H9 (cell line): ENCODE results near the gene CFAP45. TPM values are rescaled to one million over a fixed set of nuclear protein-coding genes. Genes with fewer than 3 reads are reported as not detected.

Experiments
- DNase-seq: peaks from one replicate; pipeline ENCODE4 v3.0.0-alpha.2; 2017
- H2AFZ ChIP-seq: one replicate; pipeline ENCODE4 v1.6.1; 2013; ENCODE audit warnings: mild to moderate bottlenecking, low read length, control low read depth, moderate library complexity
- H2AK5ac ChIP-seq: 2 replicates; pipeline ENCODE4 v1.6.1; 2013; ENCODE audit warnings: low read length, control low read depth, mixed read lengths; ENCODE audit not compliant: insufficient read length
- H2BK120ac ChIP-seq: one replicate; pipeline ENCODE4 v1.6.1; 2013; ENCODE audit warnings: low read depth, mild to moderate bottlenecking, low read length, control low read depth, inconsistent platforms; ENCODE audit not compliant: poor library complexity, severe bottlenecking
- H2BK12ac ChIP-seq: 2 replicates; pipeline ENCODE4 v1.6.1; 2013; ENCODE audit warnings: low read length, control low read depth, mixed read lengths, low read depth; ENCODE audit not compliant: insufficient read length
- H2BK15ac ChIP-seq: 2 replicates; pipeline ENCODE4 v1.6.1; 2013; ENCODE audit warnings: low read depth, low read length, control low read depth
- H2BK20ac ChIP-seq: one replicate; pipeline ENCODE4 v1.6.1; 2013; ENCODE audit warnings: low read depth, mild to moderate bottlenecking, low read length, control low read depth, inconsistent platforms; ENCODE audit not compliant: poor library complexity, severe bottlenecking
- H2BK5ac ChIP-seq: 2 replicates; pipeline ENCODE4 v1.6.1; 2013; ENCODE audit warnings: low read length, control low read depth, mixed read lengths; ENCODE audit not compliant: insufficient read length
- H3K14ac ChIP-seq: 2 replicates; pipeline ENCODE4 v1.6.1; 2013; ENCODE audit warnings: low read length, control low read depth; ENCODE audit not compliant: insufficient read depth
- H3K18ac ChIP-seq: 2 replicates; pipeline ENCODE4 v1.6.1; 2013; ENCODE audit warnings: low read depth, mild to moderate bottlenecking, mixed read lengths, low read length, control low read depth; ENCODE audit not compliant: insufficient read length
- H3K23ac ChIP-seq: 2 replicates; pipeline ENCODE4 v1.6.1; 2013; ENCODE audit warnings: low read length, control low read depth, mixed read lengths, low read depth; ENCODE audit not compliant: insufficient read length
- H3K23me2 ChIP-seq: 2 replicates; pipeline ENCODE4 v1.6.1; 2013; ENCODE audit warnings: low read depth, mild to moderate bottlenecking, mixed read lengths, low read length, control low read depth; ENCODE audit not compliant: insufficient read length, poor library complexity, severe bottlenecking
- H3K27ac ChIP-seq: 2 replicates; pipeline ENCODE4 v1.5.1; 2013; ENCODE audit warnings: low read length, control low read depth, mixed read lengths, low read depth; ENCODE audit not compliant: insufficient read length
- H3K27me3 ChIP-seq: 2 replicates; pipeline ENCODE4 v1.6.1; 2013; ENCODE audit warnings: low read length, control low read depth, inconsistent platforms; ENCODE audit not compliant: insufficient read depth
- H3K4ac ChIP-seq: 2 replicates; pipeline ENCODE4 v1.6.1; 2013; ENCODE audit warnings: low read depth, mild to moderate bottlenecking, control low read depth, inconsistent platforms, low read length, moderate library complexity
- H3K4me1 ChIP-seq: 2 replicates; pipeline ENCODE4 v1.6.1; 2013; ENCODE audit warnings: low read length, control low read depth, inconsistent platforms; ENCODE audit not compliant: insufficient read depth
- H3K4me2 ChIP-seq: 2 replicates; pipeline ENCODE4 v1.6.1; 2013; ENCODE audit warnings: low read length, control low read depth, mixed read lengths; ENCODE audit not compliant: insufficient read length, insufficient read depth
- H3K56ac ChIP-seq: 2 replicates; pipeline ENCODE4 v1.6.1; 2013; ENCODE audit warnings: low read depth, mild to moderate bottlenecking, mixed read lengths, low read length, control low read depth; ENCODE audit not compliant: insufficient read length
- H3K79me1 ChIP-seq: 2 replicates; pipeline ENCODE4 v1.6.1; 2013; ENCODE audit warnings: low read depth, mild to moderate bottlenecking, moderate library complexity, low read length, control low read depth, inconsistent platforms; ENCODE audit not compliant: insufficient read depth, poor library complexity, severe bottlenecking
- H3K79me2 ChIP-seq: 2 replicates; pipeline ENCODE4 v1.6.1; 2013; ENCODE audit warnings: low read length, control low read depth, inconsistent platforms; ENCODE audit not compliant: insufficient read depth
- H3K9ac ChIP-seq: 2 replicates; pipeline ENCODE4 v1.6.1; 2013; ENCODE audit warnings: low read length, control low read depth, mixed read lengths; ENCODE audit not compliant: insufficient read length; ENCODE audit errors: extremely low read depth
- H3K9me3 ChIP-seq: one replicate; pipeline ENCODE4 v1.6.1; 2013; ENCODE audit warnings: low read depth, low read length, inconsistent platforms; ENCODE audit not compliant: control insufficient read depth
- H3T11ph ChIP-seq: one replicate; pipeline ENCODE4 v1.6.1; 2013; ENCODE audit warnings: mild to moderate bottlenecking, low read length, control low read depth, inconsistent platforms
- H4K20me1 ChIP-seq: one replicate; pipeline ENCODE4 v1.6.1; 2013; ENCODE audit not compliant: control insufficient read depth, insufficient read length, insufficient read depth
- H4K5ac ChIP-seq: 2 replicates; pipeline ENCODE4 v1.6.1; 2013; ENCODE audit warnings: low read depth, mild to moderate bottlenecking, mixed read lengths, low read length, control low read depth; ENCODE audit not compliant: insufficient read length
- H4K8ac ChIP-seq: replicated peaks from 2 replicates; pipeline ENCODE4 v1.6.1; 2013; ENCODE audit warnings: low read length, control low read depth, mixed read lengths, low read depth; ENCODE audit not compliant: insufficient read length
- H4K91ac ChIP-seq: 2 replicates; pipeline ENCODE4 v1.6.1; 2013; ENCODE audit warnings: low read depth, mild to moderate bottlenecking, moderate library complexity, mixed read lengths, low read length, control low read depth; ENCODE audit not compliant: insufficient read length
- H3K27ac Mint-ChIP-seq, 3 experiments: 2 replicates in 2 of 3; 3 replicates in 1 of 3; pipeline ENCODE4 v1.8.0; 2020 to 2021; ENCODE audit warnings: mixed read lengths in 3 of 3, mild to moderate bottlenecking in 1 of 3, moderate library complexity in 1 of 3
- H3K27me3 Mint-ChIP-seq: 2 replicates; pipeline ENCODE4 v1.8.0; 2021; ENCODE audit warnings: low read depth, mild to moderate bottlenecking, moderate library complexity, mixed read lengths
- H3K36me3 Mint-ChIP-seq, 3 experiments: 2 replicates in 2 of 3; 3 replicates in 1 of 3; pipeline ENCODE4 v1.8.0; 2020 to 2021; ENCODE audit warnings: low read depth in 3 of 3, mixed read lengths in 3 of 3; ENCODE audit not compliant: insufficient read depth in 1 of 3
- H3K4me1 Mint-ChIP-seq, 2 experiments: 2 replicates each; pipeline ENCODE4 v1.8.0; 2020; ENCODE audit warnings: mixed read lengths in 2 of 2
- H3K4me3 Mint-ChIP-seq, 2 experiments: 2 replicates in 1 of 2; 3 replicates in 1 of 2; pipeline ENCODE4 v1.8.0; 2020 to 2021; ENCODE audit warnings: mild to moderate bottlenecking in 2 of 2, mixed read lengths in 2 of 2, moderate library complexity in 1 of 2
- H3K9me3 Mint-ChIP-seq, 2 experiments: 2 replicates in 1 of 2; 3 replicates in 1 of 2; pipeline ENCODE4 v1.8.0; 2020; ENCODE audit warnings: mild to moderate bottlenecking in 2 of 2, mixed read lengths in 2 of 2, moderate library complexity in 1 of 2
- WGBS: extraction: QIAGEN DNeasy Blood & Tissue Kit; methylation state at CpG from one replicate; pipeline ENCODE4 v1.1.7; 2013; ENCODE audit warnings: missing lambda C conversion rate, low lambda C conversion rate, mixed read lengths; ENCODE audit not compliant: insufficient read length; ENCODE audit errors: extremely low coverage; 5-methylcytosine and 5-hydroxymethylcytosine counted together
- total RNA-seq: library from RNA; stranded (reverse); gene quantifications from 2 replicates; pipeline ENCODE4 v1.2.1, GENCODE V29; 2021
- TF ChIP-seq, protein P1 (sequence below): fragments of 200-600 bp; sonication (generic); conservative IDR thresholded peaks from 3 replicates; pipeline ENCODE4 v1.8.0; 2021; ENCODE audit warnings: antibody characterized with exemption, mild to moderate bottlenecking

CFAP45 gene
- total RNA-seq, 1 experiment from 2014 or later: 0.85 TPM

DNA sequence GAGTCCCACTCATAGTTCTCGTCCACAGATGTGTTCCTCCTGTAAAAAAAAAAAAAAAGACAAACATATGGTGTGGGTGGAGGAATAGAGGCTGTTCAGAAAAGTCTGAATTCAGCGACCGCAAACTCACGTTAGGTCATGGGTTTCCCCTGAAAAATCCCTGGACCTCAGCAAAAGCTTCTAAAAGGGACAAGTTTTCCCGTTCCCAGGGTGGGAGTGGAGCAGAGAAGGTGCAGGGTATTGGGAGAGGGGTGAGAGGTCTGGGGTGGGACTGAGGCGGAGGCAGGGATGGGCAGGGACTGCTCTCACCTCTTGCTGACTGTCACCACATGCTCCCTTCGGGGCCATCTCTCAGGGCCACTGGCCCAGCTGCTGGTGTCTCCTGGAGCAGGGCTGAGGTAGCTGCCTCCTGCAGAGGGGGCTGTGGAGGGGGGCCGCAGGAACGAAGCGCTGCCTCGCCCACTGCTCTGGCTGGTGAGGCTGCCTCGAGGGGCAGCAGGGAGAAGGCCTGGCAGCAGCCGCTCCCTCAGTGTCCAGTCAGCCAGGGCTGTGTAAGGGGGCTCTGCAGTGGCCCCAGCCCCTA lies 28.0 kb upstream of the CFAP45 start:
- Histone ChIP-seq H2BK5ac (no peak overlapping the region), H3K79me1 (no peaks in the 10 kb centered on the region), H3K4me1 (no peaks in the 10 kb centered on the region; the same call in 1 of the 2 replicates), H3K23ac (no peak overlapping the region), H2BK12ac (no peak overlapping the region), H3K27me3 (no peaks in the 10 kb centered on the region), H4K91ac (no peak overlapping the region), H3K27ac (no peak overlapping the region), H2AFZ (no peak overlapping the region), H2AK5ac (no peak overlapping the region), H4K20me1 (no peaks in the 10 kb centered on the region), H3K18ac (no peak overlapping the region), H3K4ac (no peak overlapping the region), H4K5ac (no peak overlapping the region), H3K56ac (no peak overlapping the region), H3K23me2 (peaks cover 17% of the 10 kb centered on the region), H3T11ph (no peak overlapping the region), H4K8ac (no peak overlapping the region), H2BK120ac (no peak overlapping the region), H3K79me2 (no peaks in the 10 kb centered on the region), H3K14ac (no peak overlapping the region), H3K9me3 (no peaks in the 10 kb centered on the region), H2BK15ac (no peak overlapping the region), H3K9ac (no peak overlapping the region), H2BK20ac (no peak overlapping the region), H3K4me2 (no peak overlapping the region)
- Mint-ChIP-seq H3K36me3 (peaks cover 14 to 26% (median 23%) of the 10 kb centered on the region in 3 experiments), H3K27me3 (peaks cover 12% of the 10 kb centered on the region), H3K4me1 (peaks cover 25 to 26% of the 10 kb centered on the region in 2 experiments), H3K9me3 (no peaks in the 10 kb centered on the region; a peak in 1 of 5 replicates), H3K27ac (no peak overlapping the region), H3K4me3 (no peak overlapping the region)
- TF ChIP-seq, protein P1, sequence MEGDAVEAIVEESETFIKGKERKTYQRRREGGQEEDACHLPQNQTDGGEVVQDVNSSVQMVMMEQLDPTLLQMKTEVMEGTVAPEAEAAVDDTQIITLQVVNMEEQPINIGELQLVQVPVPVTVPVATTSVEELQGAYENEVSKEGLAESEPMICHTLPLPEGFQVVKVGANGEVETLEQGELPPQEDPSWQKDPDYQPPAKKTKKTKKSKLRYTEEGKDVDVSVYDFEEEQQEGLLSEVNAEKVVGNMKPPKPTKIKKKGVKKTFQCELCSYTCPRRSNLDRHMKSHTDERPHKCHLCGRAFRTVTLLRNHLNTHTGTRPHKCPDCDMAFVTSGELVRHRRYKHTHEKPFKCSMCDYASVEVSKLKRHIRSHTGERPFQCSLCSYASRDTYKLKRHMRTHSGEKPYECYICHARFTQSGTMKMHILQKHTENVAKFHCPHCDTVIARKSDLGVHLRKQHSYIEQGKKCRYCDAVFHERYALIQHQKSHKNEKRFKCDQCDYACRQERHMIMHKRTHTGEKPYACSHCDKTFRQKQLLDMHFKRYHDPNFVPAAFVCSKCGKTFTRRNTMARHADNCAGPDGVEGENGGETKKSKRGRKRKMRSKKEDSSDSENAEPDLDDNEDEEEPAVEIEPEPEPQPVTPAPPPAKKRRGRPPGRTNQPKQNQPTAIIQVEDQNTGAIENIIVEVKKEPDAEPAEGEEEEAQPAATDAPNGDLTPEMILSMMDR: no peak
- no CpG with 5 or more reads among the region's 13 CpGs for WGBS
- no peak for DNase-seq
